SJCRH30 (cell line): ENCODE measurements around the gene ENPP1. TPM values are rescaled to one million over a fixed set of nuclear protein-coding genes. Genes with fewer than 3 reads are reported as not detected.
A peak's percentile ranks its signal among the peaks of the same experiment; 100 is the strongest.
"Not testable (repeated sequence)": the region's sequence is repeated elsewhere in the genome, so short reads cannot be mapped to it uniquely, and the experiment has no call there.

ENCODE experiments used
- DNase-seq, 2 experiments: peaks; one replicate each; pipeline ENCODE4 v3.0.0-alpha.2; 2015 to 2020
- H3K27ac ChIP-seq: fragments of 250-450 bp; sonication (Bioruptor Pico); 2 replicates; pipeline ENCODE4 v1.5.1; 2020; ENCODE audit warnings: mild to moderate bottlenecking, moderate library complexity
- H3K27me3 ChIP-seq: fragments of 250-450 bp; sonication (Bioruptor Pico); 2 replicates; pipeline ENCODE4 v1.5.1; 2020; ENCODE audit warnings: mild to moderate bottlenecking, moderate library complexity
- H3K36me3 ChIP-seq: fragments of 250-450 bp; sonication (Bioruptor Pico); 2 replicates; pipeline ENCODE4 v1.5.1; 2020; ENCODE audit warnings: mild to moderate bottlenecking, moderate library complexity
- H3K4me1 ChIP-seq: fragments of 250-450 bp; sonication (Bioruptor Pico); 2 replicates; pipeline ENCODE4 v1.5.1; 2020; ENCODE audit warnings: mild to moderate bottlenecking, moderate library complexity
- H3K4me3 ChIP-seq: fragments of 250-450 bp; sonication (Bioruptor Pico); 2 replicates; pipeline ENCODE4 v1.5.1; 2020; ENCODE audit warnings: mild to moderate bottlenecking, moderate library complexity
- H3K9me3 ChIP-seq: fragments of 250-450 bp; sonication (Bioruptor Pico); replicated peaks from 2 replicates; pipeline ENCODE4 v1.5.1; 2020; ENCODE audit warnings: mild to moderate bottlenecking, moderate library complexity
- total RNA-seq: library from RNA; depleted of rRNA; stranded (reverse); fragments of >200 nt; shearing (Covaris generic); gene quantifications from 2 replicates; pipeline ENCODE4 v1.2.3, GENCODE V29; 2014

Gene ENPP1
- total RNA-seq, 1 experiment from 2014 or later: 34.0 TPM

DNA sequence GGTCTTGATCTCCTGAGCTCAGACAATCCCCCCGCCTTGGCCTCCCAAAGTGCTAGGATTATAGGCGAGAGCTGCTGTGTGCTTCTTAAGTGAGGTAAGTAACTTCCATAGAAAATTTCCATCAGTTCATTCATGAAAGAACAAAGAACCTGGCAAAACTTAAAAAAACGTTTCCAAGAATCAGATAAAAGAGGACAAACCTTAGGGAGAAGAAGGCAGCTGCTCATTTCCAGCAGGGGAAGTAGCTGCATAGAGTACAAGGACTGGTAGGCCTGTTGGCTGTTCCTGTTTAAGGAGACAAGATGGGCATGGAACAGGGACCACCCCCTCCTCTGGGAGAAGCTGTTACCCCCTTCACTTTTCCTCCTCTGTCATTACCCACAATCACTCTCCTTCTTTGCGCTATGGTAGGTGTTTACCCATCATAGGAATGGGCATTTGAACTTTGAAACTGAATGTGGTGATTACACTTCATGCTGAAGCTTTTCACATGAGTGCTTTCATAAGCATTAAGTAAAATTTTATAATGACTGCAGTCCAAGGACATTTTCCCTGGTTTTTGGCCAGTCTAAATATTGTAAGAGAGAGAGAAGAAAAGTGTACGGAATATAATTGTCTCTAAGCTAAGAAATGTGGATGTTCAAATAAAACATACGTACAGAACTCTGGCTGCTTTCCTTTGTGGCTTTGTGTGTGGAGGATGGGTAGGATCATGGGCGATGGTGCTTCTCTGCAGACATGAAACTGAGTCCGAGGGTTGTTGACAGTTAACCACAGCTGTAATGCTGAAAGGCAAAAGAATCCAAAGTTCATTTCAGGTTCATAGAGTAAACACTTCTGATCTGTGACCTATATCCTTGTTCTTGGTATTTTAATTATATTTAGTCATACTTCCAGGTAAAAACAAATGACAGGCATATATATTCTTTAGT lies 86.9 kb downstream of the ENPP1 start:
- peak in 1 of 2 experiments; percentile 56 for DNase-seq
- H3K36me3 ChIP-seq: peaks cover 13% of the 10 kb centered on the region
- no peaks in the 10 kb centered on the region for H3K27me3 ChIP-seq
- H3K4me3 ChIP-seq: no peak overlapping the region
- H3K4me1 ChIP-seq: peaks cover 14% of the 10 kb centered on the region
- H3K27ac ChIP-seq: peak overlapping the region; percentile 7; the same call in 1 of the 2 replicates
- peaks cover 8% of the 10 kb centered on the region; the same call in 1 of the 2 replicates for H3K9me3 ChIP-seq

- no peaks in the 10 kb centered on the region; the same call in 1 of the 2 replicates for H3K36me3 ChIP-seq
- H3K4me3 ChIP-seq: no peak overlapping the region
- H3K27ac ChIP-seq: no peak overlapping the region
- peaks cover 8% of the 10 kb centered on the region; the same call in 1 of the 2 replicates for H3K9me3 ChIP-seq
- H3K4me1 ChIP-seq: peaks cover 14% of the 10 kb centered on the region
- DNase-seq: no peak
- H3K27me3 ChIP-seq: no peaks in the 10 kb centered on the region
These were observed 89.2 kb downstream of the ENPP1 start for GRCh38 chr6:131897050-131897435.

GRCh38 chr6:131897621-131898020 lies 89.8 kb downstream of the ENPP1 start:
- no peak for DNase-seq
- Histone ChIP-seq H3K27me3 (no peaks in the 10 kb centered on the region), H3K9me3 (peaks cover 8% of the 10 kb centered on the region; the same call in 1 of the 2 replicates), H3K27ac (no peak overlapping the region), H3K4me1 (peaks cover 14% of the 10 kb centered on the region), H3K4me3 (no peak overlapping the region), H3K36me3 (no peaks in the 10 kb centered on the region; the same call in 1 of the 2 replicates)

DNA sequence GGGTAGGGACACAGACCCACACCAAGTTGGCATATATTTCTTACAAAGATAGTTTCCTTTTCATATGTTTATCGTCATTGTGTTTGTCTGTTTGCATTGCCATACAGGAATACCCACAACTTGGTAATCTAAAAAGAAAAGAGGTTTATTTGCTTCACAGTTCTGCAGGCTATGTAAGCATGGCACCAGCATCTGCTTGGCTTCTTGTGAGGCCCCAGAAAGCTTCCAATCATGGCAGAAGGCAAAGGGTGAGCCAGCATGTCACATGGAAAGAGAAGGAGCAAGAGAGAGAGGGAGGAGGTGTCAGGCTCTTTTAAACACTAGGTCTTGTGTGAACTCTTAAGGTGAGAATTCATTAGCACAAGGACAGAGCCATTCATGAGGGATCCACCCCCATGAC lies 90.9 kb downstream of the ENPP1 start:
- DNase-seq: no peak
- Histone ChIP-seq H3K4me3 (no peak overlapping the region), H3K27me3 (no peaks in the 10 kb centered on the region)

DNA sequence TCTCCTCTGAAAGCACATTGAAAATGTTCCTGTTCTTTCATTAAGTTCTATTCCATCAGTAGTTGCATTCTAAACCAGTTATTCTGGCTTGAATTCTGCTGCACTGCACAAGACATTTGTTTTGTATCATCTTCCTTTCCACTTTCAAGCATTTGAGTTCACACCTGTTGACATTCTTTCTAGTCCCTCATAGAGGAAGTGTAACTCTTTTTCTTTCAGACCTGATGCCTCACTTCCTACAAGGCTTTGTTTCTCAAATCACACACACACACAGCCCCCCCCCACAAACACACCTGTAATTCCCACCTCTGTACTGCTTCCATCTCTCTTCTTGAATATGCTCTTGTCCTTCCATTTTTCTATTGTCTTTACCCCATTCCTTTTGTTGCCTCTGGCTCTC lies 92.4 kb downstream of the ENPP1 start:
- Histone ChIP-seq H3K27me3 (no peaks in the 10 kb centered on the region), H3K36me3 (no peaks in the 10 kb centered on the region), H3K4me1 (peaks cover 3% of the 10 kb centered on the region), H3K9me3 (peaks cover 8% of the 10 kb centered on the region; the same call in 1 of the 2 replicates), H3K27ac (no peak overlapping the region), H3K4me3 (no peak overlapping the region)
- no peak for DNase-seq

More for the DNA sequence above, 90.9 kb downstream of the ENPP1 start:
- Histone ChIP-seq H3K27ac (no peak overlapping the region), H3K4me1 (peaks cover 14% of the 10 kb centered on the region), H3K36me3 (no peaks in the 10 kb centered on the region), H3K9me3 (peaks cover 8% of the 10 kb centered on the region; the same call in 1 of the 2 replicates)

GRCh38 chr6:131901326-131901873 lies 93.6 kb downstream of the ENPP1 start:
- DNase-seq, H3K36me3 ChIP-seq, H3K4me1 ChIP-seq, H3K27me3 ChIP-seq, H3K4me3 ChIP-seq, H3K9me3 ChIP-seq, H3K27ac ChIP-seq: not testable (repeated sequence)

DNA sequence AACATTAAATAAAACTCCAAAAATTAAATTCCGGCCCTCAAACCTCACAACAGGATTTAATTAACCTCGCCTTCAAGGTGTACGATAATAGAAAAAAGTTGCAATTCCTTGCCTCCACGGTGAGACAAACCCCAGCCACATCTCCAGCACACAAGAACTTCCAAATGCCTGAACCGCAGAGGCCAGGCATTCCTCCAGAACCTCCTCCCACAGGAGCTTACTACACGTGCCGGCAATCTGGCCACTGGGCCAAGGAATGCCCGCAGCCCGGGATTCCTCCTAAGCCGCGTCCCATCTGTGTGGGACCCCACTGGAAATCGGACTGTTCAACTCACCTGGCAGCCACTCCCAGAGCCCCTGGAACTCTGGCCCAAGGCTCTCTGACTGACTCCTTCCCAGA lies 95.9 kb downstream of the ENPP1 start:
- not testable (repeated sequence) for DNase-seq, H3K4me1 ChIP-seq, H3K4me3 ChIP-seq, H3K36me3 ChIP-seq, H3K27me3 ChIP-seq, H3K27ac ChIP-seq, H3K9me3 ChIP-seq

DNA sequence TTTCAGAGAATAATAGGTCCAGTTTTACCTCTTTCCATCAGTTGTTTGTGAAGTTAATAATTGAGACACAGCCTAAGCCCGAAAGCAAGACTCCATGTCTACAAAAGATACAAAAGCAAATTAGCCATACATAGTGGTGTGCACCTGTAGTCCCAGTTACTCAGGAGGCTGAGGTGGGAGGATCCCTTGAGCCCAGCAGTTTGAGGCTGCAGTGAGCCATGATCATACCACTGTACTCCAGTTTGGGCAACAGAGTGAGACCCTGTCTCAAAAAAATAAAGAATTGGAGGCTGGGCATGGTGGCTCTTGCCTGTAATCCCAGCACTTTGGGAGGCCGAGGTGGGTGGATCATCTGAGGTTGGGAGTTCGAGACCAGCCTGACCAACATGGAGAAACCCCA lies 101.0 kb downstream of the ENPP1 start:
- H3K36me3 ChIP-seq, H3K27ac ChIP-seq, H3K4me1 ChIP-seq, H3K9me3 ChIP-seq, DNase-seq, H3K27me3 ChIP-seq, H3K4me3 ChIP-seq: not testable (repeated sequence)

DNA sequence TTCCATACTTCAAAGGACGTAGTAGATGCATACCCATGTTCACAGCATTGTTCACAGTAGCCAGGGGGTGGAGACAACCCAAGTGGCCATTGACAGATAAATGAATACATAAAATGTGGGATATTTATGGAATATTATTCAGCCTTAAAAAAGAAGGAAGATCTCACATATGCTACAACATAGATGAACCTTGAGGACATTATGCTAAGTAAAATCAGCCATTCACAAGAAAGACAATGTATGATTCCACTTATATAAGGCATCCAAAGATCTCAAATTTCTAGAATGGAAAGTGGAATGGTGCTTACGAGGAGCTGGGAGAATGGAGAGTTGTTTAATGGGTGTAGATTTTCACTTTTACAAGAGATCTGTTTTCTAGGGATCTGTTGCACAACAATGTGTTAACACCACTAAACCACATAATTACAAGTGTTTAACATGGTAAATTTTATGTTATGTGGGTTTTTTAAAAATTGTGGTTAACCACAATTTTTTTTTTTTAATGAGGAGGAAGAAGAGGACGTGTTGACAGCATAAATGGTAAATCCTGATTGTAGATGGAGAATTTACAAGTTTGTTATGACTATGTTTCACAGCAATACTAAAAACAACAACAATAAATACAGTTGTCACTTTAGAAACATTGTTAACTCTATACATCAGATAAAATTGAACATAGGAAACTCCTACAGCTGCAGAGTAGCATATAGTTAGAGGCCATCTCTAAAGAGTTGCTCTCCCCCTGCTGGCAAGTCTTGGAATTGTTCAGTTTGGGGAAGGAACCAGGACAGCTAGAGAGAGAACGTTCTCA lies 101.8 kb downstream of the ENPP1 start:
- Histone ChIP-seq H3K4me3 (no peak overlapping the region), H3K4me1 (peaks cover 3% of the 10 kb centered on the region; the same call in 1 of the 2 replicates), H3K27ac (no peak overlapping the region), H3K9me3 (no peaks in the 10 kb centered on the region), H3K27me3 (no peaks in the 10 kb centered on the region), H3K36me3 (no peaks in the 10 kb centered on the region)
- DNase-seq: peak; percentile 72 to 91

GRCh38 chr6:131910219-131910589 lies 102.4 kb downstream of the ENPP1 start:
- no peaks in the 10 kb centered on the region for H3K9me3 ChIP-seq
- no peak overlapping the region for H3K4me3 ChIP-seq
- peaks cover 3% of the 10 kb centered on the region; the same call in 1 of the 2 replicates for H3K4me1 ChIP-seq
- no peaks in the 10 kb centered on the region for H3K27me3 ChIP-seq
- DNase-seq: no peak
- H3K36me3 ChIP-seq: no peaks in the 10 kb centered on the region
- H3K27ac ChIP-seq: no peak overlapping the region

DNA sequence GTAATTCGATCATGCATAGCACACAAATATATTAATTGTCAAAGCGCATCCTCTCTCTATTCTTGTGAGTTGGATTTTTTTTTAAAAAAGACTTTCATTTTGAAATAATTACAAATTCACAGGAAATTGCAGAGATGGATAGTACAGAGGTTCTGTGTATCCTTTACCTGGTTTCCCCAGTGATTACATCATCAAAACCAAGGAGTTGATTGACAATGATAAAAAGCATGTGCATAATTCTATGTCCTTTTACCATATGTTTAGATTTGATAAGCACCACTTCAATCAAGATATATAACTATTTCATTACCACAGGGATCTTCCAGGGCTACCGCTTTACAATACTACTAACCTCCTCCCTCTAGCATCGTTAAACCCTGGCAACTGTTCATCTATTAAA lies 103.1 kb downstream of the ENPP1 start:
- no peaks in the 10 kb centered on the region for H3K36me3 ChIP-seq
- no peaks in the 10 kb centered on the region for H3K9me3 ChIP-seq
- no peak for DNase-seq
- no peak overlapping the region for H3K27ac ChIP-seq
- no peaks in the 10 kb centered on the region for H3K27me3 ChIP-seq
- H3K4me3 ChIP-seq: no peak overlapping the region
- peaks cover 5% of the 10 kb centered on the region; the same call in 1 of the 2 replicates for H3K4me1 ChIP-seq

- Histone ChIP-seq H3K4me3 (no peak overlapping the region), H3K27me3 (no peaks in the 10 kb centered on the region), H3K9me3 (no peaks in the 10 kb centered on the region), H3K36me3 (no peaks in the 10 kb centered on the region), H3K27ac (no peak overlapping the region), H3K4me1 (peaks cover 11% of the 10 kb centered on the region)
- no peak for DNase-seq
These were observed 104.1 kb downstream of the ENPP1 start for GRCh38 chr6:131911951-131912350.

DNA sequence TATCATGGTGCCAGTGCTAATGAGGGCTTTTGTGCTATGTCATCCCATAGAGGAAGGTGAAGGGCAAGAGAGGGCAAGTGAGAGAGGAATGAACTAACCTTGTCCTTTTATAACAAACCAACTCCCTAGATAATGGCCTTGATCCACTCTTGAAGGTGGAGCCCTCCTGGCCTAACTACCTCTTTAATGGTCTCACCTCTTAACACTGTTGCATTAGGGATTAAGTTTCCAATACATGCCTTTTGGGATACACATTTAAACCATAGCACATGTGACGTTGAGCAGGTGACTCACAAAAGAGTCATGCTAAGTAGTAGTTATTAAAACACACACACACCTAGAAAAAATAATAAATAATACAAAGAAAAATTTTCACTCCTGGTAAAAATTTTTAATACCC lies 106.4 kb downstream of the ENPP1 start:
- H3K27me3 ChIP-seq: no peaks in the 10 kb centered on the region
- H3K9me3 ChIP-seq: no peaks in the 10 kb centered on the region
- H3K4me3 ChIP-seq: no peak overlapping the region
- DNase-seq: no peak
- H3K4me1 ChIP-seq: peaks cover 28% of the 10 kb centered on the region
- no peak overlapping the region for H3K27ac ChIP-seq
- H3K36me3 ChIP-seq: no peaks in the 10 kb centered on the region

GRCh38 chr6:131914967-131915751 lies 107.3 kb downstream of the ENPP1 start:
- Histone ChIP-seq H3K36me3 (no peaks in the 10 kb centered on the region), H3K27me3 (no peaks in the 10 kb centered on the region), H3K27ac (no peak overlapping the region), H3K4me1 (peaks cover 28% of the 10 kb centered on the region), H3K9me3 (no peaks in the 10 kb centered on the region), H3K4me3 (peak overlapping the region; percentile 30)
- DNase-seq: peak; percentile 61 to 87
